ELF-1 (cell line): ENCODE data around the gene TEX54.
A peak's percentile ranks its signal among the peaks of the same experiment; 100 is the strongest.
"Not testable (repeated sequence)": the region's sequence is repeated elsewhere in the genome, so short reads cannot be mapped to it uniquely, and the experiment has no call there.

ENCODE experiments used
- DNase-seq: peaks from one replicate; pipeline ENCODE4 v3.0.0-alpha.2; 2016; ENCODE audit warnings: low read depth, low spot score

The TEX54 gene

GRCh38 chr11:62855571-62856332 lies 23.1 kb upstream of the TEX54 start:
- DNase-seq: peak; percentile 100

GRCh38 chr11:62854825-62855570 lies 22.4 kb upstream of the TEX54 start:
- DNase-seq: no peak

GRCh38 chr11:62854013-62854824 lies 21.6 kb upstream of the TEX54 start:
- DNase-seq: no peak

- peak; percentile 14 for DNase-seq
Observed at GRCh38 chr11:62853279-62853965, 20.8 kb upstream of the TEX54 start.

GRCh38 chr11:62852523-62853188 lies 20.0 kb upstream of the TEX54 start:
- peak; percentile 6 for DNase-seq

GRCh38 chr11:62851807-62852522 lies 19.3 kb upstream of the TEX54 start:
- no peak for DNase-seq

GRCh38 chr11:62850911-62851806 lies 18.5 kb upstream of the TEX54 start:
- peak; percentile 89 for DNase-seq

GRCh38 chr11:62847767-62848314 lies 15.2 kb upstream of the TEX54 start:
- DNase-seq: peak; percentile 31

- no peak for DNase-seq
Observed at GRCh38 chr11:62846177-62846576, 13.5 kb upstream of the TEX54 start.

GRCh38 chr11:62844154-62844553 lies 11.5 kb upstream of the TEX54 start:
- no peak for DNase-seq

- DNase-seq: no peak
Observed at GRCh38 chr11:62843466-62843865, 10.8 kb upstream of the TEX54 start.

- not testable (repeated sequence) for DNase-seq
Observed at GRCh38 chr11:62842891-62843290, 10.2 kb upstream of the TEX54 start.

- no peak for DNase-seq
Observed at GRCh38 chr11:62842171-62842741, 9.6 kb upstream of the TEX54 start.

- peak; percentile 98 for DNase-seq
Observed at GRCh38 chr11:62841361-62842170, 8.9 kb upstream of the TEX54 start.

- DNase-seq: peak; percentile 91
Observed at GRCh38 chr11:62840721-62841360, 8.2 kb upstream of the TEX54 start.

- DNase-seq: peak; percentile 93
Observed at GRCh38 chr11:62839050-62839945, 6.7 kb upstream of the TEX54 start, which contains the start of gene WDR74. Gene WDR74 (minus strand): TSS chr11:62839590. CDS start chr11:62839570, 20 bp downstream.
